Activated CD4-positive, CD25-positive, alpha-beta regulatory T cell treated with anti-CD3 and anti-CD28 coated beads, Interleukin-2, amount 50 U/mL, for 24 hours (primary cell): ENCODE data around the gene SYT7.

Experiments used
- ATAC-seq, 2 donors: fragments of 150-1000 bp; cut with Tn5 transposase; one replicate each; pipeline ENCODE4 v1.10.0; 2021; ENCODE audit warnings: mild to moderate bottlenecking in 1 of 2, moderate library complexity in 1 of 2

SYT7 gene

DNA sequence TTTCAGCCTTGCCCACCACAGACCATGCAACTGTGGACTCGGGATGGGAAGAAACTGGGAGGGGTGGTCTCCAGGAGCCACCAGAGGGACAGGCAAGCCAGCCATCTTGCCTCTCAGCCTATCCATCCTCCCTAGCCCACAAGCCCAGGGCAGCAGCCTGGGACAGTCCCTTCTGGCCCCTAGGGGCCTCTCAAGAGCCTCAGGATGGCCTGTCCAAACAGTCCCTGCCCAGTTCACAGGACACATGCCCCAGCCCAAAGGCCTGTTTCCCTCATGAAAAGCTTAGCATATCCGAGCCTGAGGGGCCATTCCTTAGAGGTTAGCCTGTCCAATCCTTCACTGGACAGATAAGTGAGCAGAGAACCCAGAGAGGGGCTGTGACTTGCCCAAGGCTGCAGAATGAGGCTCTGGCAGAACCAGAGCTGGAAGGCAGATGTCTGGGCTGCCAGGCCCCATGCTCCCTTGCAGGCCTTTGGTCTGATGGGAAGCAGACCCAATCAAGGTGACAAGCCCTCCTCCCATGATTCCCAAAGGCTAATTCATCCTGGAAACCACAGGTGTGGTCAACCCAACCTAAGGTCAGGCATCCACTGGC, 44.1 kb downstream of the SYT7 start:
- ATAC-seq: no peak

DNA sequence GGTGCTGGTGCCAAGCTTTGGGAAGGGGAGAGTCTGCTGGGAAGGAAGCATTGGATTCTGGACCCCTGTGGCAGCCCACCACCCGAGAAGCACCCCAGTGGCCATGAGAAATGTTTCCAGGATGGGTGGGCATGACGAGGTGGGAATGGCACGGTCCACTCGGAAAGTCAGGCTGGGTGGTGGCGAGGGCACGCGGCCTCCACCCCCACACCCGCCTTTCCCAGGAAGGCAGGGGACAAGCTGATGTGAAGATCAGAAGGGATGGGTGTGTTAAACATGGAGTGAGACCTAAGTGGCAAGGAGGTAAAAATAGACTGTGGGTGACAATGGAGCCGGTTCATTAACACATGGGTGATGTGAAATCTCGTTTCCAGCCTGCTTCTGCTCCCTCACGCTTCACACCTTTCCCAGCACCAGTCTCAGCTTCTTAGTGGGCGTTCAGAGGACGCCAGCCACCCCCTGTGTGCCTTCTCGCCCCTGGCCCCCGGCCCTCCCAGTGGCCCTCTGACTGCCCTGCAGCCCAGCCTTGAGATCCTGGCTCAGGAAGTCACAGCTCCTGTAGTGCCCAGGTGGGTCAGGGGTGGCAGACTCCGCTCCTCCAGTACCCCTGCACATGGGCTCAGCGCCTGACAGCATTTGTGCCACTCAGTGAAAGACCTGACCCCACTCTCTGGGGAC, 44.7 kb downstream of the SYT7 start:
- no peak for ATAC-seq

DNA sequence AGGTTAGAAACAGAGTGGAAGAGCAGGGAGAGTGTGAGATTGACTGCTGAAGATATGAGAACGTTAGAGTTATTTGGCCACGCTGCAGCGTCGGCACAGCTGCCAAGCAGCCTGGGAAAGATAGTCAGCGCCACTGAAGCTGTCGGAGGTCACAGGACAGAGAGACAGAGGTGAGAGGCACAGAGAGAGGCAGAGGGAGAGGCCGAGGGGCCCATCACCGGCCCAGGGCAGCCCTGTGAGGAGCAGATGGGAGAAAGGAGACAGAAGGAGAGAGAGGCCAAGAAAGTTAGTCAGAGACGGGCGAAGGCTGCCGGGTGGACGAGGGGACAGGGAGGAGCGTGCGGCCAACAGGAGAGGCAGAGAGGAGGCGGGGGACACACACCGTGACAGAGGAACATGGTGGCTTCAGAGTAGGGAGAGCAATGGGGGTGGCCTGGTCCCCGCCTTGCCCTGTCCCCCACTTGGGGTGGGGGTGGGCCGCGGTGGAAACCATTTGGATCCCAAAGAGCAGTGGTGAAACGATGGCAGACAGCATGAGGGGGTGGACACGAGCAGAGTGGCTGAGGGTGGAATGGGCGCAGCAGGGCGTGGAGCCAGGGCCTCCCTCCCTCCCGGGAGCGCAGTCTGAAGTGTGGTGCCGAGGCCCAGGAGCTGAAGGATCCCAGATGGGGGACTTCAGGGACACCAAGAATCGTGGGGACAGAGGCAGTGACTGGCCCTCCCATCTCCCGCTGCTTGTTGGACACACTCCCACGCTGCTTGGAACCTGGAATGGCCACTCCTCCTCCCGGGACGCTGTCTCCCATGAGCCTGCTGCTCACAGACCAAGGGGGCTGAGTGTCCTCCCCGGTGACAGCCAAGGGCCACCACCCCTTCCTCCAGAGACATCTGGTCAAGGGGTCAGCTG, 45.7 kb downstream of the SYT7 start:
- no peak for ATAC-seq

DNA sequence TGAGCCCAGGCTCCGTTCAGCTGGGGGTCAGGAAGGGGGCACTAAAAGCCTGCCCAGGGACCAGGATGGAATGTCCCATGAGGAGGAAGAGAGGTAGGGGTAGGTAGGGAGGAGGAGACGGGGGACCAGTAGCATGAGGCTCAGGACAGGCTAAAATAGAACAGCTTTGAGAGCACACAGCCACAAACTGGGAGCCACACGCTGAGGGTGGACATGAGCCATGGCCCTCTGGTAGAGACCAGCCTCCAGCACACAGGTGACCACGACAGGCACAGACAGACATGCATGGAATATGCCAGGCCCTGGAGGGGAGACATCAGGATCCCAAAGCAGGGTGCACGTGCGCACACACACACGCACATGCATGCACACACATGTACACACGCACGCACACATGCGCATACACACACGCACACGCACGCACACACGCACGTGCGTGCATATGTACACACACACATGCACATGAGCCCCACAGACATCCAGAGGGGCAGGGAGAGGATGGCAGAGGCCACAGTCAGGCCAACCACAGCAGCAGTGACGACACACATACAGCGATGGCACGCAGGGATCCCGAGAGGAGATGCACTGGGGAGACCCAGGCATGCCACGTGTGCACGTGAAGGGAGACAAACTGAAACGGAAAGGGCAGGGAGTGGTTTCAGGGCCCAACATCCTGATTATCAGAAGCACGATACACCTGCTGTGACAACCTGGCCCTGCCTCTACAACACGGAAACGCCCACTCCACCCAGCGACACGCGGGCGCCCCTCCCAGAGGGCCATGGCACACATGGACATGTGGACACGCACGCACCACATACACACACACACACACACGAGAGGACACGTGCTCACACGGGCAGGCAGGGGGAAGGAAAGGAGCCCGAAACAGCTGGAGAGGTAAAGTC, 46.6 kb downstream of the SYT7 start:
- no peak for ATAC-seq

DNA sequence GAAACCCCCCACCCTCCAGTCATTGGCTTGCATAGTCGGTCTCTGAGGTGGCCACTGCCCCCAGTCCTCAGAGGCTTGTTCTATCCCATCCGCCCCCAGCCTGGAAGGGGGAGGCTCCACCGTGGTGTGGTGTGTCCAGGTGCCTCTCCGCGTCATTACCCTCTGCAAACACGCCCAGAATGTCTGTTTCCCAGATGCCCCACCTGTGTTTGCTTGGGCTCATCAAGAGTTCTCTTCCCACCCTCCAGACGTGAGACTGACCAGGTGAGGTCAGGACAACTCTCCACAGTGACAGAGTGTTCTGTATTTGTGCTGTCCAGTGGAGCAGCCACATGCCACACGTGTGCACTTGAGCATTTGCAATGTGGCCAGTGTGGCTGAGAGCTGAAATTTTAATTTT, 47.5 kb downstream of the SYT7 start:
- no peak for ATAC-seq

DNA sequence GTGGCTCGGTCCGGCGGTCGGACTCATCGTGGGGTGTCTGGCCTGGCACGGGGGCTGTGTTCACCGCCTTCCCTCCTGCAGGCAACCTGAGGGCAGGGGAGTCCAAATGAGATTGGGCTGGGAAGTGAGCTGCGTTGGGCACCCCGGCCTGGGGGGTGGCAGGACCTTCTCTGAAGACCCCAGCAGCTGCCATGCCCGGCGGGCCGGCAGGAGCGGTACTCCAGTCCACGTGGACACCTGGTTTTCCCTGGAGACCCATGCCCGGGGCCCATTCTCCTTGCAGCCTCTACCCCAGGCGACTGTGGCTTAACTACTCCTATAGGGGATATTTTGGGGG, 47.9 kb downstream of the SYT7 start:
- no peak for ATAC-seq

DNA sequence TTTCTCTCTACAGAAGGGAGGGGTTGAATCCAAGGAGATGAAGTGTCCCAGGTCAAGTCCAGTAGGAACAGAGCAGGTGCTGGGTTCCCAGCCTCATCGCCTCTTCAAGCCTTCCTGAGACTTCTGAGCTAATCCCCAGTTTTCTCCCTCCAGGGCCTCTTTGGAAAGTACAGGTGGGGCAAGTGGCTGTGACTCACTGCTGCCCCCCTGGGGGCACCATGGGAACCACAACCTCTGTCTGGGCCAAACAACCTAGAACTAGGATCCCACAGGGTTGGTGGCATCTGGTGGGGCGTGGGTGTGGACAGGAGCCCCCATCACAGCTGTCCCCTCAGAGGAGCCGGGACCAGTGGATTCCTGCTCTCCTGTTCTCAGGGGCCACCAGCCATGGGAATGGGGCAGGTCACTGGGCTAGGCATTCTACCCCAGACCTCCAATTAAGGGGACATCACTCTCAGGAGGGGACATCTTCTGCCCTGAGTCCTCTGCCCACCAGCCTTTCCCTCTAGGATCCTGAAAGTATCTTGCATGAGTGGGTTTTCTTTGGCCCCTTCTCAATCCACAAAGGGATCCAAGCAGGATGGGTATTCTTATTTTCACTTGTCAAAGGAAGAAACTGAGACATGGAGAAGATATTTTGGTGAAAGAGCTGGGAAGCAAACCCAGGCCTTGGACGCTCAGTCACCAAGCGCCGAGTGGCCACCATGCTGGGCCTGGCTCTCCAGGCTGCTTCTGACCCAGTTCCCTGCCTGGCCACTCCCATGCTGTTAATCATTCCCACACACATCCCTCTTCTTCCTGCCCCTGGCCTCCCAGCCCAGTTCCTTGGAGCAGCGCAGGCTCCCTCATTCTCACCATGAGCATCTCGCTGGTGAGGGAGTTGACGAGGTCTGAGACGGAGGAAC, 48.5 kb downstream of the SYT7 start:
- peak in 1 of 2 donors; percentile 63 for ATAC-seq

DNA sequence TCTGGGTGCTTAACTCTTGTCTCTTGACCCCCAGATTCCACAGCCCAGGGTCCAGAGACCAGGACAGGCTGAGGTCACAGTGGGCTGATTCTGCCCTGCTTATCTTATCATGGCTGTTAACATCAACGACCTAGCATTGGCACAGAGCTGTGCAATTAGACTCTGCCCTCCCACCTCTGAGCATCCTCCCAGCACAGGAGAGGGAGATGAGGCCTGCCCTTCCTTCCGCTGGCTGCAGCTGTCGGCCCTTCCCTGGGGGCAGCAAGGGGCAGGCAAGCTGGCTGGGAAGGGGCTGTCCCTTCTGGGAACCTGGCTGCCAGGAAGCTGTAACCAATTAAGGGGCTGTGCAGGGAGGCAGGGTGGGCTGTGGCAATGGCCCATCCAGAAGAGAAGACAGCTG, 49.8 kb downstream of the SYT7 start:
- no peak for ATAC-seq

DNA sequence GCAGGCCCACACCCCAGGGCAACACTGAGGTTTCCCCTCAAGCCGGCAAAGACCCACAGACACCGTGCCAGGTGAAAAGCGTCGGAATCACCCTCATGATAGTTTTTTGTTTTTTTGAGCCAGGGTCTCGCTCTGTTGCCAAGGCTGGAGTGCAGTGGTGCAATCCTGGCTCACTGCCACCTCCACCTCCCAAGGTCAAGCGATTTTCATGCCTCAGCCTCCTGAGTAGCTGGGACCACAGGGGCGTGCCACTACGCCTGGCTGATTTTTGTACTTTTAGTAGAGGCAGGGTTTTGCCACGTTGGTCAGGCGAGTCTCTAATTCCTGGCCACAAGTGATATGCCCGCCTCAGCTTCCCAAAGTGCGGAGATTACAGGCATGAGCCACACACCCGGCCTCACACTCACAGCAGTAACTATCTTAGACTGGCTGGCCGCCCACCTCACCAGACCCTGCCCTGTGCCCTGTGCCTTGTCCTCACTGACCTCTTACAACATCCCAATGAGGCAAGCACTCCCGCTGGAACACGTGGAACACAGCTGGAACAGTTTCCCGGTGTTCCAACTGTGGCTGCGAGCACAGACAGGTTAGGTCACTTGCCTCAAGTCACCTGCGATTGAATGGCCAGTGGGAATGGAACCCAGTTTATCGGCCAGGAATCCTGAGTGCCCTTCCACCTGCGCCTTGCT, 51.2 kb downstream of the SYT7 start:
- no peak for ATAC-seq

DNA sequence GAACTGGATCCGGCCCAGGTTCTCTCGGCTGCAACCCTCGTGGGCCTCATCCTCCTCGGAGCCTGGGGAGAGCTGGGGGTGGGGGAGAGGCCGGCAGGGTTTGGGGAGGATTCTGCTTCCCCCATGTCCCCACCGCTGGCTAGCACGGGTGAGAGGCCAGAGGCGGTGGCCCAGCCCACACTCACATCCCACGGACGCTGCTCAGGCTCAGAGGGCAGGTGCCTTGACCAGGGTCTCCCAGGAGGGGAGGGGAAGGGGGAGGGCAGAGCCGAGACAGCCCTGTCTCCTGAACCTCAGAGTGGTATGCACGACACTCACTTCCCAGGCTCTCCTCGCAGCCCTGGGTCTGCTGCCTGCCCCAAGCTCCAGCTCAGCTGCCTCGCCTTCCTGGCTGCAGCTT, 52.8 kb downstream of the SYT7 start:
- ATAC-seq: no peak

DNA sequence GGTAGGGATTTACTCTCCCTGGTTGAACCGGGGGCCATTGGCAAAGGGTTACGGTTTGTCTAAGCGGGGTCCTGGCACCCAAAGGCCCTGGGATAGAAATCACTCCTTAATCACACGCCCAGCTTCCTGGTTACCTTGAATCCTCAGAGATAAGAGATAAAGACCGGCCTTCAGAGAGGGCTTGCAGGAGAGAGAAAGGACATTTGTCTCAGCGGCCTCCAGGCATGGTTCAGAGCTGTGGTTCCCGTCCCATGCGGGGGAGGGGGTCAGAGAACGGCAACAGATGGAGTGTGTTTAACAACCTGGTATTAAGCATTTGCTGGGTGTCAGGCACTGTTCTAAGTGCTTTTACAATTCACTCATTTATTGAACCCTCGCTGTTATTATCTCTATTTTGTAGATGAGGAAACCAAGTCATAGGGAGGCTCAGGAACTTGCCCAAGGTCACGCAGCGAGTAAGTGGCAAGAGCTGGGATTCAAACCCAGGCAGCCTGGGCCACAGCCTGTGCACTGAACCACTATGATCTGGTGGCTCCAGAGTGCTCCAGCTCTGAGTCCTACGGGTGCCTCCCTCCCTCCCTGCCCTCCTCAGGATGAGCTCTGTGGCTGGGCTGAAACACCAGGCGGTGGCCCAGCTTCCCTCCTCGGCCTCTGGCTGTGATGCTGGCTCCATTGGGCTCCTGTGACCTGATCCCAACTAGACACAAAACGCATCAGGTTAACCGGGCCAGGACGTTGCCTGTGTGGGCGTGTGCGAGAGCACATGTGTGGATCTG, 53.7 kb downstream of the SYT7 start:
- no peak for ATAC-seq

DNA sequence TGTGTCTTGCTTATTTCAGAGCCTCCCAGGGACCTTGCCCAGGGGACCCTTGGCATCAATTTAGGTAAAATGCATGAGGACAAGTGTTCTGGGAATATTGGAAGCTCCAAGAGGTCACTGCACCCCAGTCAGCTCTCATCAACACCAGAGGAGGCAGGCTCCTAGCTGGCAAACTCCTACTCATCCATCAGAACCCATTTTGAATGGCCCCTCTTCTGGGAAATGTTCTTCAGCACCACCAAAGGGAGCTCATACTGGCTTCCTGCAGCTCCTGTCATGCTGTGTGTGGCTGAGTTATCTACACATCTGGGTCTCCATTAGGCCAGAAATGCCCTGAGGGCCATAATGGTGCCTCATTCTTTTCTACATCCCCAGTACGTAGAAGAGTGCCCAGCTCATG, 54.6 kb downstream of the SYT7 start:
- no peak for ATAC-seq

DNA sequence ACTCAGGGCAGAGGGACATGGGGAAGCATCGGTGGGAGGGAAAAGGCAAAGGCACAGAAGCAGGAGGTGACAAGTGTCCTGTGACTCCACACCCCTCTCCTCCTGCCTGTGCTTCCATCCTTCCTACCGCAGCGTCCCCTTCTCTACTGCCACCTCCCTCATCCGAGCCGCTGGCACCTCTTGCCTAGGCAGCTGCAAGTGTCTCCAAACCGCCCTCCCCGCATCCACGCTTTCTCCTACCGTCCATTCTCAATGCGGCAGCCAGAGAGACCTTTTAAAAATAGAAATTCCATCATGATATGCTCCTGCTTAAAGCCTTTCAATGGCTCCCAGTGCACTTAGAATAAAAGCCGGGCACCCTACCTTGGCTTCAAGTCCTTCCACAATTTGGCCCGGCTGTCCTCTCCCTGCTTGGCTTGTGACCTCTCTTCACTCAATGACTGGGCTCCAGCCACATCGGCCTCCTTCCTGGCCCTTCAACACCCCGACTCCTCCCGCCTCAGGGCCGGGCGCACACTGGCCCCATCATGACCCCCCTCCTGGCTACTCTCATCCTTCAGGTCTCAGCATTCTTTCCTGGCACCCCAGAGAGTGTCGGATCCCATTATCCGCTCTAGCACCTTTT, 55.8 kb downstream of the SYT7 start:
- ATAC-seq: no peak

DNA sequence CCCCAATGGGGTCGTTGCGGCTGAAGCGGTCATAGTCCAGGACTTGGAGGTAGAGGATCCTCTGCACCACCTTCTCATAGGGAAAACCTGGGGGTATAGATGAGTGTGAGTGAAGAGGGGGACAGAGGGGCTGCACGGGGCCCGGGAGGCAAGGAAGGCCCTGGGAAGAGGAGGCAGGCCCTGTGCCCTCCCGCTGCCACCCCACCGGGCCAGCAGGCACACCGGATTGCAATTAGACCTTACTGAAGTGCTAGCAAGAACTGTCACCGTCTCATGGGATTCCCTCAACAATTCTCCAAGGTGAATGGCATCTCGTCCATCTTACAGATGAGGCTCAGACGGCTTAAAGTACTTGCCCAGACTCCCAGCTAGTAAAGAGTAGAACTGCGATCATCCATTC, 56.4 kb downstream of the SYT7 start:
- ATAC-seq: no peak

DNA sequence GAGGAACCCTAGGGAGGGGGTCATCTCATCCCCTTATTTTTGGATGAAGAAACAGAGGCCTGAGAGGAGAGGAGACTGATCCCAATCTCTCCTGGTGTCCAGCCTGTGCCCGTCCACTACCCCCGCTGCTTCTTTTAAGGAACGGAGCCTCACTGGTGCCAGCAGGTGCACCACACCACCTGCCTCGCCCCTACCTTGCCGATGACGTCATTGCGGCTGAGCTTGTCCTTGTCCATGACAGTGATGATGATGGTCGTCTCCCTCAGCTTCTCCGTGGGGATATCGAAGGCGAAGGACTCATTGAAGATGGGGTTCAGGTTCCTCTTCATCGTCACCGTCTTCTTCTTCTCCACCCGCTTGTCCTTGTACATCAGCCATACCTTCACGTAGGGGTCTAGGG, 58.0 kb downstream of the SYT7 start:
- no peak for ATAC-seq

DNA sequence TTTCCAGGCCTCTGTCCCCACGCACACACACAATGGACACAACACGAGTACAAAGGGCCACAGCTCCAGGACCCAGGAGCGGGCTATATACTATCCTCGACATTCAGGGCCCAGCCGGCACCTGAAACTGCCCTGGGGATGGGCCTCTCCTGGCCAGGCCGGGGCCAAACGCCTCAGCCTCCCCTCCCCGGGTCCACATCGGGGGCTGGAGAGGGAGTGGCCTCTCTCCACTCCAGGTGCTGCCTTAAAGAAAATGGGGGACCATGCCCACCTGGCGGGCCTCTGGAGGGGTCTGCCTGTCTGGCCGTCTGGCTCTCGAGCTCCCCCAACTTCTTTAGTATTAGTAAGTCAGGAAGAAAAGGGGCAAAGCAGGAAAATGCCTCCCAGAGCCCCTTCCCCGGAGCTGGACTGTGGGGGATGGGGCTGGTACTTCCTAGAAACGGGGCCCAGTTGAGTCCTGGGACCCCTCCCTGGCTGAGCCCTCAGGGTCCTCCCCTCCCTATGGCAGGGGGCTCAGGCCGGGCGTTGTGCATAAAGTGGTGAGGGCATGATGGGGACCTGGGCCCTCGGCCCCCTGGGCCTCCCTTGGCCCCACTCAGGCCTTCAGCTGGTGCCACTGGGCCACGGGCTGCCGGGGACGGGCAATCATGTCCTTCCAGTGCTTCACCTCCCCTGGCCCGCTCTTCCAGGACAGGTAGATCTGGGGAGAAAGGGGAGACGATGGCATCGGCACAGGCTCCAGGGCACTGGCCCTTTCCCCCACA, 62.7 kb downstream of the SYT7 start:
- no peak for ATAC-seq

DNA sequence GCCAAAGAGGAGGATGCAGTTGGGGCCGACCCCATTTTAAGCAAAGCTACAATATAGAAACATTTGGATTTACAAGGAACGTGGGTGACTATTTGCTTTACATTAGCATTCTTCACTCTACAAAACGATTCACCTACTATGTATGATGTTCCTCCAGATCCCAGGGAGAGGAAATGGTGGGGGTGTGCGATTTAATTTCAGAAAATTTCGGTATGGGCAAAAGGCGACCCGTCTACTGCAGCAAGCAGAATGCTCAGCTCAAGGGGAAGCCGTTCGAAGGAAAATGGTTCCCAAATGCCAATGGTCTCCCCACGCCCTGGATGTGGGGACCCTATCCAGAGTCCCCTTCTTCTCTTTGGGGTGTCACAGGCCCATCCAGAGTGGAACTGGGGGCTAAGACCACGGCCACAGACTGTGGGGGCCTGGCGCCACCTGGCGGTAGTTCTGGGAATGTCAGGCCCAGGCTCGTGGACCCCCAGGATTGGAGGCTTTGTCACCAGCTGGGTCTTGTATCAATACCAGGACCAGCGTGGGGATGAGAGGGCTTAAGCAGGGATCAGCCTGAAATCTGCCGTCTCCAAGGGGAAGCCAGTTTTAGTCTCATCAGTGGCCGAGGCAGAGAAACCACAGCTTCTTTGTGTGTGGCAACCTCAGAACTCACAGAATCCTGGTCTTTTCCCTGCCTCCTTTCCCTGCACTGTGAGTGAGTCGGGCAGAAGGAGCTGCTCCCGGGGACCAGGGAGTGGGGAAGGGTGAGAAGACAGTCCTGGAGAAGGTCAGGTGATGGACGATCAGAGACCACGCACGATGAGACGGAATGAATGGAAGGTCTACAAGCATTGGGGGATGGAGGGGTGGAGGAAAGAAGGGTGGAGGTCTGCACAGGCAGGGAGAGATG, 64.0 kb downstream of the SYT7 start:
- ATAC-seq: peak in 1 of 2 donors; percentile 69

DNA sequence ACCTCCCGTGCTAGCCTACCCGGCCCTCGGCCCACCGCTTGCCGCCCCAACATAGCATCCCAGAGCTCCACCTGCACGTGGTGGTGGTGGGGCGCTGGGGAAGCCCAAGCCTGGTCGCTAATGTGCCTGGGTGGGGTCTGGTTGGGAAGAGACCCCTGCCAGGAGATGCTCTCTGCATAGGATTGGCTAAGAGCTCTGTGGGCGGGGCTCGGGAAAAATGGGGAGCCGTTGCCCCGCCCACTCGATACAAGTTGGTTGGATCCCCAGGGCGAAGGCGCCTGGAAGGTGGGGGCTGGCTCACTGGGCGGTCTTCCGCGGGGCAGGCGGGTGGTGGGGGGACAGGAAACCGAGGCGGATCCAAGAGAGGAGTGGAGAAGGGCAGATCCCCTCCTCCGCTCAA, 64.7 kb downstream of the SYT7 start:
- ATAC-seq: no peak
